HEK293 (cell line): ENCODE data around the gene ZSWIM2.

Experiments
- MZF1 ChIP-seq: fragments of 450-650 bp; formaldehyde crosslinking; IDR thresholded peaks from 2 replicates; pipeline ENCODE4 v1.5.1; 2017; ENCODE audit warnings: missing biosample characterization, missing genetic modification characterization, borderline replicate concordance
- ZBTB21 ChIP-seq: fragments of 450-650 bp; formaldehyde crosslinking; IDR thresholded peaks from 2 replicates; pipeline ENCODE4 v1.5.1; 2017; ENCODE audit warnings: missing biosample characterization, missing genetic modification characterization
- ZNF175 ChIP-seq: fragments of 450-650 bp; formaldehyde crosslinking; IDR thresholded peaks from 2 replicates; pipeline ENCODE4 v1.5.1; 2016; ENCODE audit warnings: missing biosample characterization, missing genetic modification characterization
- ZNF239 ChIP-seq: fragments of 450-650 bp; formaldehyde crosslinking; IDR thresholded peaks from 2 replicates; pipeline ENCODE4 v1.5.1; 2016; ENCODE audit warnings: missing biosample characterization, missing genetic modification characterization
- ZNF274 ChIP-seq, 2 experiments: fragments of 200-500 bp in 1 of 2; fragments of 450-650 bp in 1 of 2; sonication (Bioruptor generic) in 1 of 2; formaldehyde crosslinking in 1 of 2; IDR thresholded peaks; 2 replicates each; pipeline versions ENCODE4 v1.5.1 to v1.6.1; 2014 to 2016; ENCODE audit warnings: borderline replicate concordance in 1 of 2, inconsistent platforms in 1 of 2, low read length in 1 of 2, missing biosample characterization in 1 of 2, missing genetic modification characterization in 1 of 2
- ZNF830 ChIP-seq: fragments of 450-650 bp; IDR thresholded peaks from 2 replicates; pipeline ENCODE4 v1.5.0; 2018; ENCODE audit warnings: missing biosample characterization, missing genetic modification characterization, low read depth, mild to moderate bottlenecking, moderate library complexity
- TF ChIP-seq, protein P1 (sequence below): fragments of 450-650 bp; formaldehyde crosslinking; IDR thresholded peaks from 2 replicates; pipeline ENCODE4 v1.5.1; 2016; ENCODE audit warnings: missing biosample characterization, missing genetic modification characterization
- TF ChIP-seq, protein P2 (sequence below): sonication (generic); formaldehyde crosslinking; IDR thresholded peaks from 2 replicates; pipeline ENCODE4 v1.8.1; 2022; ENCODE audit warnings: mild to moderate bottlenecking, moderate library complexity, missing genetic modification reagents

DNA sequence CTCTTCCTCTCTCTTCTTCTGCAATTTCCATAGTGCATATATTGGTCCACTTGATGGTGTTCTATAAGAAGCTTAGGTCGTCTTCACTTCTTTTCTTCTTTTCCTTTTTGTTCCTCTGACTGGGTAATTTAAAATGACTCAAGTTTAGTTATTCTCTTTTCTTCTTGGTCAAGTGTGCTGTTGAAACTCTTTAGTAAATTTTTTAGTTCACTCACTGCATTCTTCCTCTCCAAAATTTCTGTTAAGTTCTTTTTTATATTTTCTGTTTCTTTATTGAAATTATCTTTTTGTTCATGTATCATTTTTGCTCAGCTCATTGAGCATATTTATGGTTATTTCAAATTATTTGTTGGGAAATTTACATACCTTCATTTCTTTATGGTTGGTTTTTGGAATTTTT, 32.7 kb upstream of the ZSWIM2 start:
- TF ChIP-seq, protein P1, sequence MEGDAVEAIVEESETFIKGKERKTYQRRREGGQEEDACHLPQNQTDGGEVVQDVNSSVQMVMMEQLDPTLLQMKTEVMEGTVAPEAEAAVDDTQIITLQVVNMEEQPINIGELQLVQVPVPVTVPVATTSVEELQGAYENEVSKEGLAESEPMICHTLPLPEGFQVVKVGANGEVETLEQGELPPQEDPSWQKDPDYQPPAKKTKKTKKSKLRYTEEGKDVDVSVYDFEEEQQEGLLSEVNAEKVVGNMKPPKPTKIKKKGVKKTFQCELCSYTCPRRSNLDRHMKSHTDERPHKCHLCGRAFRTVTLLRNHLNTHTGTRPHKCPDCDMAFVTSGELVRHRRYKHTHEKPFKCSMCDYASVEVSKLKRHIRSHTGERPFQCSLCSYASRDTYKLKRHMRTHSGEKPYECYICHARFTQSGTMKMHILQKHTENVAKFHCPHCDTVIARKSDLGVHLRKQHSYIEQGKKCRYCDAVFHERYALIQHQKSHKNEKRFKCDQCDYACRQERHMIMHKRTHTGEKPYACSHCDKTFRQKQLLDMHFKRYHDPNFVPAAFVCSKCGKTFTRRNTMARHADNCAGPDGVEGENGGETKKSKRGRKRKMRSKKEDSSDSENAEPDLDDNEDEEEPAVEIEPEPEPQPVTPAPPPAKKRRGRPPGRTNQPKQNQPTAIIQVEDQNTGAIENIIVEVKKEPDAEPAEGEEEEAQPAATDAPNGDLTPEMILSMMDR = no peak
- no peak for TF ChIP-seq ZNF175 (tag by site-specific recombination)
- no peak for TF ChIP-seq ZNF830
- TF ChIP-seq ZNF239 (tag by site-specific recombination) = no peak
- no peak for TF ChIP-seq ZBTB21 (tag by site-specific recombination)
- no peak for TF ChIP-seq MZF1 (tag by site-specific recombination)
- TF ChIP-seq, protein P2, sequence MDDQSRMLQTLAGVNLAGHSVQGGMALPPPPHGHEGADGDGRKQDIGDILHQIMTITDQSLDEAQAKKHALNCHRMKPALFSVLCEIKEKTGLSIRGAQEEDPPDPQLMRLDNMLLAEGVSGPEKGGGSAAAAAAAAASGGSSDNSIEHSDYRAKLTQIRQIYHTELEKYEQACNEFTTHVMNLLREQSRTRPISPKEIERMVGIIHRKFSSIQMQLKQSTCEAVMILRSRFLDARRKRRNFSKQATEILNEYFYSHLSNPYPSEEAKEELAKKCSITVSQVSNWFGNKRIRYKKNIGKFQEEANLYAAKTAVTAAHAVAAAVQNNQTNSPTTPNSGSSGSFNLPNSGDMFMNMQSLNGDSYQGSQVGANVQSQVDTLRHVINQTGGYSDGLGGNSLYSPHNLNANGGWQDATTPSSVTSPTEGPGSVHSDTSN (CRISPR knock-in tag) = no peak
- no peak for TF ChIP-seq ZNF274 (IDR thresholded peaks at IDR 0.05; ENCODE audit: low read length)
- no peak for TF ChIP-seq ZNF274 (tag by site-specific recombination; IDR thresholded peaks at IDR 0.05; ENCODE audit: borderline replicate concordance)
